Measurements from ENCODE around the gene DNAH9.

Gene DNAH9

DNA sequence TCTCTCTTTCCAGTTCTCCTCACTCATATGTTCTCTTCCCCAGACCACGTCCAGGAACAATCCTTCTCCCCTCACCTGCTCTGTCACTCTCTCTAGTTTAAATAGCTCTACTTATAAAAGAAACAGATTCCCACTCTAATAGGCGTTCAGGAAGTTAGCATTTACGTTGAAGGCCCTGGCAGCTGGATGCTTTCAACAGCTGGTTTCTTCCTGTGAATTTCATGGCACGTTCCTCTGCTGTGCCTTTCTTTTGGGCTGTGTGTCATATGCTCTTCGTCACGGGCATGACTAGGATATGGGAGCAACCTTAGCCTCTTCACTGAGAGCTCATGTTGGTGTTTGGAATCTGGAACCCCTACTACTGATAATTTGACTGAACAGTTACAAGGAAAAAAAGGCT is 325.8 kb downstream of the DNAH9 start:
- DNase-seq (no peak), ATAC-seq (ENCODE audit: insufficient read depth, low read depth) (no peak)
- no peak overlapping the region for H3K9ac ChIP-seq (ENCODE audit: low read depth, low read length)
- no peaks in the 10 kb centered on the region for H3K9me3 ChIP-seq (ENCODE audit: insufficient read depth, low read length, severe bottlenecking)
- H3K4me2 ChIP-seq (ENCODE audit: insufficient read depth, low read length): no peak overlapping the region
- TF ChIP-seq, protein P1, sequence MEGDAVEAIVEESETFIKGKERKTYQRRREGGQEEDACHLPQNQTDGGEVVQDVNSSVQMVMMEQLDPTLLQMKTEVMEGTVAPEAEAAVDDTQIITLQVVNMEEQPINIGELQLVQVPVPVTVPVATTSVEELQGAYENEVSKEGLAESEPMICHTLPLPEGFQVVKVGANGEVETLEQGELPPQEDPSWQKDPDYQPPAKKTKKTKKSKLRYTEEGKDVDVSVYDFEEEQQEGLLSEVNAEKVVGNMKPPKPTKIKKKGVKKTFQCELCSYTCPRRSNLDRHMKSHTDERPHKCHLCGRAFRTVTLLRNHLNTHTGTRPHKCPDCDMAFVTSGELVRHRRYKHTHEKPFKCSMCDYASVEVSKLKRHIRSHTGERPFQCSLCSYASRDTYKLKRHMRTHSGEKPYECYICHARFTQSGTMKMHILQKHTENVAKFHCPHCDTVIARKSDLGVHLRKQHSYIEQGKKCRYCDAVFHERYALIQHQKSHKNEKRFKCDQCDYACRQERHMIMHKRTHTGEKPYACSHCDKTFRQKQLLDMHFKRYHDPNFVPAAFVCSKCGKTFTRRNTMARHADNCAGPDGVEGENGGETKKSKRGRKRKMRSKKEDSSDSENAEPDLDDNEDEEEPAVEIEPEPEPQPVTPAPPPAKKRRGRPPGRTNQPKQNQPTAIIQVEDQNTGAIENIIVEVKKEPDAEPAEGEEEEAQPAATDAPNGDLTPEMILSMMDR (IDR thresholded peaks at IDR 0.05; ENCODE audit: borderline replicate concordance, extremely low read depth, low read length, poor library complexity, severe bottlenecking): no peak
- TF ChIP-seq EZH2 (IDR thresholded peaks at IDR 0.05; ENCODE audit: borderline replicate concordance, low read depth, low read length, severe bottlenecking): no peak
- no peaks in the 10 kb centered on the region for H3K36me3 ChIP-seq (ENCODE audit: insufficient read depth, low read length)
- no peak overlapping the region for H2AFZ ChIP-seq (ENCODE audit: low read depth, low read length)
- H3K27ac ChIP-seq (ENCODE audit: low read length): no peak overlapping the region
- H4K20me1 ChIP-seq (ENCODE audit: insufficient read depth, low read length): no peaks in the 10 kb centered on the region
- no peaks in the 10 kb centered on the region for H3K79me2 ChIP-seq (ENCODE audit: insufficient read depth, low read length)
- no peak overlapping the region for H3K4me3 ChIP-seq (ENCODE audit: low read depth in 1 of 2, low read length in 2 of 2)
- H3K4me1 ChIP-seq (ENCODE audit: insufficient read depth, low read length): no peaks in the 10 kb centered on the region
- no peaks in the 10 kb centered on the region for H3K27me3 ChIP-seq (ENCODE audit: insufficient read depth, low read length, poor library complexity)

DNA sequence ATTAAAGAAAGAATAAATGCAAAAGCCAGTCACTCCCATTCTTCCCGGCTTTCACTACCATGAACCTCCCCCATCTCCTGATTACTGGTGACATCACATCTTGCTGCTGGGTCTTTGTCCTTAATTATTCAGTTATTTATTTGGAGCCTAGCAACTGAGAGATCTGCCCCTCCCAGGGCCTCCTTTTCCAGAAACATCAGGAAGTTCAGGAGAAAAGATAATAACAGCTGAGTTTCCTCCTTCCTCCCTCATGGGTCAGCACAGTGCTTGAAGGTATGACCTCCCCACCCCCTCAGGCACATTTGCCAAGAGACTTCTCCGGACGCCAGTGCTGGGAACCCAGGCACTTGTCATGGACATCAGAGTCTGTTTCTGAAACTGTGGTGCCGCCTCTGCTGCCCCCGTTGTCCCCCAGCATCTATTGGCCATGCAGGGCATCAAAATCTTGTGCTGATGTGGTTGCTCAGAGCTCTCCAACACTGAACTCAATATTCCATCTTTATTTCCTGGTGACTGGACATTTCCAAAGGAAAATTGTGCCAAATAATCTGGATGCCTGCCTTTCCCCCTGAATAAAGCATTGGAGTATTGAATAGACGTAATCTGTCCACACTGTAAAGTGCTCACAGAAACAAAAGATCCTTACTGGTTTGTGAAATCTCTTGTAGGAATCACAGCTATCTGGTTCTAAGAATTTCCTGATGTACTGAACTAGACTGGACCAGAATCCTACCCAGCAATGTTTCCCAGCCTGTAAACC is 327.2 kb downstream of the DNAH9 start:
- no peaks in the 10 kb centered on the region for H3K27me3 ChIP-seq (ENCODE audit: insufficient read depth, low read length, poor library complexity)
- H3K4me3 ChIP-seq (ENCODE audit: low read depth in 1 of 2, low read length in 2 of 2): no peak overlapping the region
- no peak for DNase-seq
- no peak overlapping the region for H3K4me2 ChIP-seq (ENCODE audit: insufficient read depth, low read length)
- no peaks in the 10 kb centered on the region for H3K36me3 ChIP-seq (ENCODE audit: insufficient read depth, low read length)
- H3K27ac ChIP-seq (ENCODE audit: low read length): no peak overlapping the region
- H2AFZ ChIP-seq (ENCODE audit: low read depth, low read length): no peak overlapping the region
- no peak for TF ChIP-seq EZH2 (IDR thresholded peaks at IDR 0.05; ENCODE audit: borderline replicate concordance, low read depth, low read length, severe bottlenecking)
- TF ChIP-seq, protein P1 (IDR thresholded peaks at IDR 0.05; ENCODE audit: borderline replicate concordance, extremely low read depth, low read length, poor library complexity, severe bottlenecking): no peak
- no peaks in the 10 kb centered on the region for H3K4me1 ChIP-seq (ENCODE audit: insufficient read depth, low read length)
- no peak for ATAC-seq (ENCODE audit: insufficient read depth, low read depth)
- no peaks in the 10 kb centered on the region for H4K20me1 ChIP-seq (ENCODE audit: insufficient read depth, low read length)
- H3K9me3 ChIP-seq (ENCODE audit: insufficient read depth, low read length, severe bottlenecking): no peaks in the 10 kb centered on the region
- H3K9ac ChIP-seq (ENCODE audit: low read depth, low read length): no peak overlapping the region
- H3K79me2 ChIP-seq (ENCODE audit: insufficient read depth, low read length): no peaks in the 10 kb centered on the region

DNA sequence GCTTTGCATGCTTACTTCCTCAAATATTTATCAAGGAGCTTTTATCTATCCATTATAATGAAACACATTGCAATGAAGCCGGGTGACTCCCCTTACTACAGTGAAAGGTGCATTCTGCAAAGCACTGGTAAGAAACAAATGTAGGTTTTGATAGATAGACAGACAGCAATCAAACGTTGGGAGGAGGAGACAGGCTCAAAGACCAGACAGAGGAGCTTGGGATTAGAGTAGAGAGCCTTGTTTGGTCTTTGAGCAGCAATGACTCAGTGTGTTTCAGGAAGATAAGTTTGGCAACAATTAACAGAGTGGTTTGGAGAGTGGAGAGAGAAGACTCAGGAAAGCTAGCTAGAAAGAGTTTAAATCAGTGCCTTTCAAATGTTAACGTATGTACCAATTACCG is 330.2 kb downstream of the DNAH9 start:
- no peak overlapping the region for H3K4me2 ChIP-seq (ENCODE audit: insufficient read depth, low read length)

More for the DNA sequence above, 330.2 kb downstream of the DNAH9 start:
- H3K9me3 ChIP-seq (ENCODE audit: insufficient read depth, low read length, severe bottlenecking): no peaks in the 10 kb centered on the region
- no peak overlapping the region for H3K27ac ChIP-seq (ENCODE audit: low read length)
- H3K4me3 ChIP-seq (ENCODE audit: low read depth in 1 of 2, low read length in 2 of 2): no peak overlapping the region
- no peaks in the 10 kb centered on the region for H4K20me1 ChIP-seq (ENCODE audit: insufficient read depth, low read length)
- no peaks in the 10 kb centered on the region for H3K36me3 ChIP-seq (ENCODE audit: insufficient read depth, low read length)
- no peak overlapping the region for H3K9ac ChIP-seq (ENCODE audit: low read depth, low read length)
- no peak overlapping the region for H2AFZ ChIP-seq (ENCODE audit: low read depth, low read length)
- no peaks in the 10 kb centered on the region for H3K27me3 ChIP-seq (ENCODE audit: insufficient read depth, low read length, poor library complexity)
- ATAC-seq (ENCODE audit: insufficient read depth, low read depth) (no peak), DNase-seq (no peak)
- TF ChIP-seq EZH2 (IDR thresholded peaks at IDR 0.05; ENCODE audit: borderline replicate concordance, low read depth, low read length, severe bottlenecking): no peak
- TF ChIP-seq, protein P1 (IDR thresholded peaks at IDR 0.05; ENCODE audit: borderline replicate concordance, extremely low read depth, low read length, poor library complexity, severe bottlenecking): no peak
- H3K79me2 ChIP-seq (ENCODE audit: insufficient read depth, low read length): no peaks in the 10 kb centered on the region
- no peaks in the 10 kb centered on the region for H3K4me1 ChIP-seq (ENCODE audit: insufficient read depth, low read length)

Data from DND-41 (cell line).